ENCODE results near the gene CDPF1. TPM values are rescaled to one million over a fixed set of nuclear protein-coding genes. Genes with fewer than 3 reads are reported as not detected.

Gene CDPF1
- total and polyA plus RNA-seq, 2 donors (not counting 1 experiment from before 2014, with no cell fraction given), result 9.8 to 15.4 TPM

- Histone ChIP-seq H3K79me2 (ENCODE audit: control insufficient read depth, insufficient read depth, low read length) (no peaks in the 10 kb centered on the region), H3K36me3 (replicated peaks in 1 of 2; ENCODE audit: control extremely low read depth in 1 of 2, control insufficient read depth in 1 of 2, extremely low read depth in 1 of 2, insufficient read depth in 2 of 2, low read length in 1 of 2) (no peaks in the 10 kb centered on the region), H3K9me3 (ENCODE audit: control extremely low read depth in 1 of 3, control insufficient read depth in 2 of 3, insufficient read depth in 1 of 3, low read length in 2 of 3) (peaks cover 0 to 17% (median 0%) of the 10 kb centered on the region in 3 donors), H3K4me1 (ENCODE audit: control insufficient read depth in 2 of 2, insufficient read depth in 2 of 2, low read length in 2 of 2) (peaks cover 4 to 6% of the 10 kb centered on the region in 2 donors), H4K20me1 (ENCODE audit: control insufficient read depth, insufficient read depth, low read length, poor library complexity, severe bottlenecking) (no peaks in the 10 kb centered on the region), H3K4me2 (replicated peaks; ENCODE audit: low read depth, low read length, poor library complexity, severe bottlenecking) (peak within 1 kb of the TSS; percentile 50), H3K27me3 (replicated peaks in 1 of 4; ENCODE audit: control extremely low read depth in 1 of 4, control insufficient read depth in 3 of 4, insufficient read depth in 4 of 4, low read length in 3 of 4) (peaks cover 0 to 41% (median 29%) of the 10 kb centered on the region in 4 experiments), H3K9ac (ENCODE audit: low read length) (no peak within 1 kb of the TSS), H3K4me3 (ENCODE audit: control extremely low read depth in 1 of 5, extremely low read depth in 1 of 5, insufficient read depth in 1 of 5, low read depth in 2 of 5, low read length in 4 of 5) (no peak within 1 kb of the TSS), H2AFZ (ENCODE audit: insufficient read depth, low read depth, low read length, poor library complexity, severe bottlenecking) (peak within 1 kb of the TSS; percentile 46), H3K27ac (ENCODE audit: low read length in 2 of 2) (no peak within 1 kb of the TSS)
- TF ChIP-seq EZH2 (IDR thresholded peaks at IDR 0.05; ENCODE audit: borderline replicate concordance, insufficient read depth, low read depth, low read length, poor library complexity, severe bottlenecking) (no peak), CTCF (IDR thresholded peaks at IDR 0.05) (no peak)
- no peaks in the 10 kb centered on the region for H3K9me3 Mint-ChIP-seq (ENCODE audit: insufficient read depth)
- POLR2A ChIA-PET, result interaction anchor here (1.2 kb wide), 1 partner anchor 33 kb away, joined by 3 read pairs; the partner anchor contains the start of gene GTSE1
- CTCF ChIA-PET, result no interaction called here
- H3K4me3 Mint-ChIP-seq, result peak within 1 kb of the TSS; percentile 64
- peaks cover 14% of the 10 kb centered on the region for H3K4me1 Mint-ChIP-seq
- DNase-seq, result no peak
- no peak for ATAC-seq (ENCODE audit: low read depth)
- H3K27ac Mint-ChIP-seq, result no peak within 1 kb of the TSS
- intact Hi-C loops (cut with micrococcal nuclease), result no loop called here
- WGBS (ENCODE audit: insufficient coverage), result 64% methylated on average over 30 of the region's 30 CpGs
- H3K27me3 Mint-ChIP-seq, result peaks cover 63% of the 10 kb centered on the region
These were observed 13.1 kb upstream of the CDPF1 start, which contains the start of gene PKDREJ for GRCh38 chr22:46263216-46263590. PKDREJ (minus strand) TSS chr22:46263343; CDS start chr22:46263322, 21 bp downstream.

GRCh38 chr22:46262449-46263215 is 12.5 kb upstream of the CDPF1 start:
- H3K4me3 Mint-ChIP-seq, result peak overlapping the region; percentile 64

More at GRCh38 chr22:46262449-46263215, 12.5 kb upstream of the CDPF1 start:
- peak; percentile 58 for ATAC-seq (ENCODE audit: low read depth)
- no peak overlapping the region for H3K27ac Mint-ChIP-seq
- peak; percentile 52 for DNase-seq
- CTCF ChIA-PET, result interaction anchor here (1.0 kb wide), 1 partner anchor 34 kb away, joined by 3 read pairs; the partner anchor contains the start of gene GTSE1
- no peak overlapping the region for H3K27ac ChIP-seq (ENCODE audit: low read length in 2 of 2)
- no peaks in the 10 kb centered on the region for H3K36me3 ChIP-seq (replicated peaks in 1 of 2; ENCODE audit: control extremely low read depth in 1 of 2, control insufficient read depth in 1 of 2, extremely low read depth in 1 of 2, insufficient read depth in 2 of 2, low read length in 1 of 2)
- no peaks in the 10 kb centered on the region for H3K9me3 Mint-ChIP-seq (ENCODE audit: insufficient read depth)
- intact Hi-C loops (cut with micrococcal nuclease), result no loop called here
- H3K4me1 ChIP-seq (ENCODE audit: control insufficient read depth in 2 of 2, insufficient read depth in 2 of 2, low read length in 2 of 2), result peaks cover 3 to 4% of the 10 kb centered on the region in 2 donors
- H3K79me2 ChIP-seq (ENCODE audit: control insufficient read depth, insufficient read depth, low read length), result no peaks in the 10 kb centered on the region
- no peak overlapping the region for H3K4me3 ChIP-seq (ENCODE audit: control extremely low read depth in 1 of 5, extremely low read depth in 1 of 5, insufficient read depth in 1 of 5, low read depth in 2 of 5, low read length in 4 of 5)
- H3K9me3 ChIP-seq (ENCODE audit: control extremely low read depth in 1 of 3, control insufficient read depth in 2 of 3, insufficient read depth in 1 of 3, low read length in 2 of 3), result peaks cover 0 to 17% (median 0%) of the 10 kb centered on the region in 3 donors
- H3K27me3 Mint-ChIP-seq, result peaks cover 63% of the 10 kb centered on the region
- POLR2A ChIA-PET, result interaction anchor here (1.2 kb wide), 1 partner anchor 34 kb away, joined by 3 read pairs; the partner anchor contains the start of gene GTSE1
- H3K27me3 ChIP-seq (replicated peaks in 1 of 4; ENCODE audit: control extremely low read depth in 1 of 4, control insufficient read depth in 3 of 4, insufficient read depth in 4 of 4, low read length in 3 of 4), result peaks cover 0 to 41% (median 29%) of the 10 kb centered on the region in 4 experiments
- no peak for TF ChIP-seq EZH2 (IDR thresholded peaks at IDR 0.05; ENCODE audit: borderline replicate concordance, insufficient read depth, low read depth, low read length, poor library complexity, severe bottlenecking)
- TF ChIP-seq CTCF (IDR thresholded peaks at IDR 0.05), result peak; percentile 23
- H3K4me1 Mint-ChIP-seq, result peaks cover 12% of the 10 kb centered on the region
- H2AFZ ChIP-seq (ENCODE audit: insufficient read depth, low read depth, low read length, poor library complexity, severe bottlenecking), result peak overlapping the region; percentile 46
- WGBS (ENCODE audit: insufficient coverage), result 16% methylated on average over 109 of the region's 109 CpGs
- H4K20me1 ChIP-seq (ENCODE audit: control insufficient read depth, insufficient read depth, low read length, poor library complexity, severe bottlenecking), result no peaks in the 10 kb centered on the region
- H3K4me2 ChIP-seq (replicated peaks; ENCODE audit: low read depth, low read length, poor library complexity, severe bottlenecking), result peak overlapping the region; percentile 50
- H3K9ac ChIP-seq (ENCODE audit: low read length), result no peak overlapping the region
